Measurements from ENCODE around the gene TRIM14. TPM values are rescaled to one million over a fixed set of nuclear protein-coding genes. Genes with fewer than 3 reads are reported as not detected.

TRIM14 gene
- total and polyA plus RNA-seq, 4 donors: 2.5 to 8.1 (median 4.9) TPM

- peak; percentile 7 to 85 (median 33) for DNase-seq (ENCODE audit: low read depth in 4 of 6, low spot score in 6 of 6)
- Histone ChIP-seq H3K4me3 (ENCODE audit: low read depth, low read length) (peak overlapping the region; percentile 9), H3K36me3 (ENCODE audit: control insufficient read depth, insufficient read depth, low read length) (peaks cover 5% of the 10 kb centered on the region), H3K9me3 (ENCODE audit: control insufficient read depth, insufficient read depth, low read length) (no peaks in the 10 kb centered on the region), H3K27ac (ENCODE audit: low read depth, low read length) (no peak overlapping the region), H3K4me1 (ENCODE audit: control insufficient read depth, insufficient read depth, low read length) (peaks cover 15% of the 10 kb centered on the region), H3K27me3 (ENCODE audit: control insufficient read depth, insufficient read depth, low read length) (peaks cover 5% of the 10 kb centered on the region)
- 9% methylated on average over 88 of the region's 92 CpGs for WGBS (ENCODE audit: insufficient coverage)
Observed at GRCh38 chr9:98087420-98088354, 31.3 kb downstream of the TRIM14 start.

- 98% methylated on average over 4 of the region's 4 CpGs for WGBS (ENCODE audit: insufficient coverage)
- no peak for DNase-seq (ENCODE audit: low read depth in 4 of 6, low spot score in 6 of 6)
- no peaks in the 10 kb centered on the region for H3K9me3 ChIP-seq (ENCODE audit: control insufficient read depth, insufficient read depth, low read length)
- no peaks in the 10 kb centered on the region for H3K27me3 ChIP-seq (ENCODE audit: control insufficient read depth, insufficient read depth, low read length)
- no peak overlapping the region for H3K4me3 ChIP-seq (ENCODE audit: low read depth, low read length)
- H3K27ac ChIP-seq (ENCODE audit: low read depth, low read length): no peak overlapping the region
- peaks cover 13% of the 10 kb centered on the region for H3K4me1 ChIP-seq (ENCODE audit: control insufficient read depth, insufficient read depth, low read length)
- peaks cover 7% of the 10 kb centered on the region for H3K36me3 ChIP-seq (ENCODE audit: control insufficient read depth, insufficient read depth, low read length)
Observed at GRCh38 chr9:98086461-98086860, 32.6 kb downstream of the TRIM14 start.

DNA sequence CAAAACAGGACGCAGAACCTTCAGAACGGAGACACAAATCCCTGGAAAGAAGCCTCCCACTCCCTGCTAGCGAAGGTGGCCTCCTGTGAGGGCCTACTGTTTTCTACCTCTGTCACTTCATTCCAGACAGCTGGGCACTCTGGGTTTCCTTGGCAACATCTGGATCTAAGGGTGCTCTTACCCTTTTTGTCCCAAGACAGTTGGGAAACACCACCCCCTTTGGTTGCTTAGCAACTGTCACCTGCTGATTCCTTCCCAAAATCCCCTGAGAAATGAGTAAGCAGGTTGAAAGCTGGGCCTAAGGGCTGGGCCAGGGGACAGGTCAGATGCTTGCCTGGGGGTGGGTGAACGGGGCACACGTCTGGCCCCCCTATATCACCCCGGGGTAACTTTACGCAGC lies 33.1 kb downstream of the TRIM14 start:
- Histone ChIP-seq H3K4me3 (ENCODE audit: low read depth, low read length) (no peak overlapping the region), H3K4me1 (ENCODE audit: control insufficient read depth, insufficient read depth, low read length) (peaks cover 13% of the 10 kb centered on the region), H3K27ac (ENCODE audit: low read depth, low read length) (no peak overlapping the region), H3K27me3 (ENCODE audit: control insufficient read depth, insufficient read depth, low read length) (no peaks in the 10 kb centered on the region), H3K36me3 (ENCODE audit: control insufficient read depth, insufficient read depth, low read length) (peaks cover 12% of the 10 kb centered on the region), H3K9me3 (ENCODE audit: control insufficient read depth, insufficient read depth, low read length) (no peaks in the 10 kb centered on the region)
- peak in 1 of 6 donors; percentile 25 for DNase-seq (ENCODE audit: low read depth in 4 of 6, low spot score in 6 of 6)
- WGBS (ENCODE audit: insufficient coverage): 55% methylated on average over 7 of the region's 7 CpGs

DNA sequence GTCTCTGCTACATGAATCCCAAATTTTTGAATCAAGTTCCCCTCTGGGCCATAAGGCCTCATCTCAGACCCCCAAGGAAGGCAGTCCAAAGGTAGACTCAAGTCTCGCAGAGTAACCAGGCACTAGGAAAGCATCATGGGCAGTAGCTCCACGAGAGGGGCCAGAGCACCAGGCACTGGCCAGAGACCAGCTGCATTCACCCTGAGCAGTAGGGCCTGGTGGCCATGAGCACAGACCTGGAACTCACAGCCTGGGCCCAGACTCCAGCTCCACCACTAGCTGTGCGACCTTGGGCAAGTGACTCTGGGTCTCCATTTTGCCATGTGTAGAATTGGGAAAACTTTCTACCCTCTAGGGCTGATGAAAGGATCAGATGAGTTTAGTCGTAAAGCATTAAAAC lies 34.0 kb downstream of the TRIM14 start:
- DNase-seq (ENCODE audit: low read depth in 4 of 6, low spot score in 6 of 6): no peak
- no peak overlapping the region for H3K4me3 ChIP-seq (ENCODE audit: low read depth, low read length)
- 97% methylated on average over 2 of the region's 4 CpGs for WGBS (ENCODE audit: insufficient coverage)

GRCh38 chr9:98084396-98084795 lies 34.6 kb downstream of the TRIM14 start:
- H3K27ac ChIP-seq (ENCODE audit: low read depth, low read length): no peak overlapping the region

More for the DNA sequence above, 34.0 kb downstream of the TRIM14 start:
- Histone ChIP-seq H3K9me3 (ENCODE audit: control insufficient read depth, insufficient read depth, low read length) (no peaks in the 10 kb centered on the region), H3K27ac (ENCODE audit: low read depth, low read length) (no peak overlapping the region), H3K36me3 (ENCODE audit: control insufficient read depth, insufficient read depth, low read length) (peaks cover 15% of the 10 kb centered on the region), H3K4me1 (ENCODE audit: control insufficient read depth, insufficient read depth, low read length) (peaks cover 13% of the 10 kb centered on the region), H3K27me3 (ENCODE audit: control insufficient read depth, insufficient read depth, low read length) (no peaks in the 10 kb centered on the region)

GRCh38 chr9:98083566-98084183 lies 35.3 kb downstream of the TRIM14 start:
- DNase-seq (ENCODE audit: low read depth in 4 of 6, low spot score in 6 of 6): no peak
- Histone ChIP-seq H3K9me3 (ENCODE audit: control insufficient read depth, insufficient read depth, low read length) (no peaks in the 10 kb centered on the region), H3K4me3 (ENCODE audit: low read depth, low read length) (no peak overlapping the region), H3K36me3 (ENCODE audit: control insufficient read depth, insufficient read depth, low read length) (peaks cover 19% of the 10 kb centered on the region), H3K27me3 (ENCODE audit: control insufficient read depth, insufficient read depth, low read length) (no peaks in the 10 kb centered on the region), H3K4me1 (ENCODE audit: control insufficient read depth, insufficient read depth, low read length) (peaks cover 13% of the 10 kb centered on the region), H3K27ac (ENCODE audit: low read depth, low read length) (no peak overlapping the region)
- 97% methylated on average over 4 of the region's 7 CpGs for WGBS (ENCODE audit: insufficient coverage)

More at GRCh38 chr9:98084396-98084795, 34.6 kb downstream of the TRIM14 start:
- Histone ChIP-seq H3K4me3 (ENCODE audit: low read depth, low read length) (no peak overlapping the region), H3K4me1 (ENCODE audit: control insufficient read depth, insufficient read depth, low read length) (peaks cover 13% of the 10 kb centered on the region), H3K27me3 (ENCODE audit: control insufficient read depth, insufficient read depth, low read length) (no peaks in the 10 kb centered on the region), H3K9me3 (ENCODE audit: control insufficient read depth, insufficient read depth, low read length) (no peaks in the 10 kb centered on the region), H3K36me3 (ENCODE audit: control insufficient read depth, insufficient read depth, low read length) (peaks cover 19% of the 10 kb centered on the region)
- DNase-seq (ENCODE audit: low read depth in 4 of 6, low spot score in 6 of 6): no peak
- 73% methylated on average over 3 of the region's 3 CpGs for WGBS (ENCODE audit: insufficient coverage)

GRCh38 chr9:98083061-98083501 lies 35.9 kb downstream of the TRIM14 start:
- 80% methylated on average over 1 of the region's 2 CpGs for WGBS (ENCODE audit: insufficient coverage)

GRCh38 chr9:98081477-98082219 lies 37.4 kb downstream of the TRIM14 start:
- no peak for DNase-seq (ENCODE audit: low read depth in 4 of 6, low spot score in 6 of 6)
- Histone ChIP-seq H3K27ac (ENCODE audit: low read depth, low read length) (no peak overlapping the region), H3K4me3 (ENCODE audit: low read depth, low read length) (no peak overlapping the region), H3K27me3 (ENCODE audit: control insufficient read depth, insufficient read depth, low read length) (no peaks in the 10 kb centered on the region), H3K9me3 (ENCODE audit: control insufficient read depth, insufficient read depth, low read length) (no peaks in the 10 kb centered on the region), H3K4me1 (ENCODE audit: control insufficient read depth, insufficient read depth, low read length) (peaks cover 6% of the 10 kb centered on the region), H3K36me3 (ENCODE audit: control insufficient read depth, insufficient read depth, low read length) (peaks cover 24% of the 10 kb centered on the region)
- 81% methylated on average over 3 of the region's 6 CpGs for WGBS (ENCODE audit: insufficient coverage)

More at GRCh38 chr9:98083061-98083501, 35.9 kb downstream of the TRIM14 start:
- H3K27ac ChIP-seq (ENCODE audit: low read depth, low read length): no peak overlapping the region
- peaks cover 21% of the 10 kb centered on the region for H3K36me3 ChIP-seq (ENCODE audit: control insufficient read depth, insufficient read depth, low read length)
- no peaks in the 10 kb centered on the region for H3K9me3 ChIP-seq (ENCODE audit: control insufficient read depth, insufficient read depth, low read length)
- H3K27me3 ChIP-seq (ENCODE audit: control insufficient read depth, insufficient read depth, low read length): no peaks in the 10 kb centered on the region
- DNase-seq (ENCODE audit: low read depth in 4 of 6, low spot score in 6 of 6): no peak
- no peak overlapping the region for H3K4me3 ChIP-seq (ENCODE audit: low read depth, low read length)
- peaks cover 13% of the 10 kb centered on the region for H3K4me1 ChIP-seq (ENCODE audit: control insufficient read depth, insufficient read depth, low read length)

- no peak for DNase-seq (ENCODE audit: low read depth in 4 of 6, low spot score in 6 of 6)
- peaks cover under 1% of the 10 kb centered on the region for H3K4me1 ChIP-seq (ENCODE audit: control insufficient read depth, insufficient read depth, low read length)
- peaks cover 24% of the 10 kb centered on the region for H3K36me3 ChIP-seq (ENCODE audit: control insufficient read depth, insufficient read depth, low read length)
- no peaks in the 10 kb centered on the region for H3K9me3 ChIP-seq (ENCODE audit: control insufficient read depth, insufficient read depth, low read length)
- 91% methylated on average over 12 of the region's 12 CpGs for WGBS (ENCODE audit: insufficient coverage)
- H3K27me3 ChIP-seq (ENCODE audit: control insufficient read depth, insufficient read depth, low read length): no peaks in the 10 kb centered on the region
- no peak overlapping the region for H3K4me3 ChIP-seq (ENCODE audit: low read depth, low read length)
- no peak overlapping the region for H3K27ac ChIP-seq (ENCODE audit: low read depth, low read length)
Observed at GRCh38 chr9:98080780-98081179, 38.2 kb downstream of the TRIM14 start.
